ENCODE data around the gene DAP. TPM values are rescaled to one million over a fixed set of nuclear protein-coding genes. Genes with fewer than 3 reads are reported as not detected.

The DAP gene
- polyA plus RNA-seq, 1 experiment, result 117 TPM

- ChIA-PET CTCF (interaction anchor here (1.3 kb wide), 1 partner anchor 59 kb away, joined by 4 read pairs; no protein-coding TSS in a partner anchor), POLR2A (no interaction called here)
Observed at GRCh38 chr5:10797261-10797660, 36.2 kb upstream of the DAP start.

GRCh38 chr5:10793785-10794184, 32.8 kb upstream of the DAP start:
- CTCF ChIA-PET, result no interaction called here
- no peak overlapping the region for H3K4me3 ChIP-seq (ENCODE audit: low read depth, low read length)
- peak; percentile 32; the same call in 1 of the 2 replicates for TF ChIP-seq CTCF (IDR thresholded peaks at IDR 0.05; ENCODE audit: low read depth, low read length)
- no peak overlapping the region for H3K27ac ChIP-seq (ENCODE audit: low read depth, low read length)
- H3K27me3 ChIP-seq (ENCODE audit: control insufficient read depth, insufficient read depth, low read length), result no peaks in the 10 kb centered on the region
- no peak for DNase-seq (ENCODE audit: low read depth, low spot score)
- POLR2A ChIA-PET, result no interaction called here
- no peaks in the 10 kb centered on the region for H3K9me3 ChIP-seq (ENCODE audit: control insufficient read depth, insufficient read depth, low read length)

More at GRCh38 chr5:10797261-10797660, 36.2 kb upstream of the DAP start:
- no peak for DNase-seq (ENCODE audit: low read depth, low spot score)
- no peaks in the 10 kb centered on the region for H3K27me3 ChIP-seq (ENCODE audit: control insufficient read depth, insufficient read depth, low read length)
- H3K27ac ChIP-seq (ENCODE audit: low read depth, low read length), result no peak overlapping the region
- H3K4me3 ChIP-seq (ENCODE audit: low read depth, low read length), result no peak overlapping the region
- no peaks in the 10 kb centered on the region for H3K9me3 ChIP-seq (ENCODE audit: control insufficient read depth, insufficient read depth, low read length)
- TF ChIP-seq CTCF (IDR thresholded peaks at IDR 0.05; ENCODE audit: low read depth, low read length), result no peak

- no peaks in the 10 kb centered on the region for H3K27me3 ChIP-seq (ENCODE audit: control insufficient read depth, insufficient read depth, low read length)
- H3K27ac ChIP-seq (ENCODE audit: low read depth, low read length), result no peak overlapping the region
- DNase-seq (ENCODE audit: low read depth, low spot score), result no peak
- ChIA-PET CTCF (no interaction called here), POLR2A (no interaction called here)
- no peak overlapping the region for H3K4me3 ChIP-seq (ENCODE audit: low read depth, low read length)
- H3K9me3 ChIP-seq (ENCODE audit: control insufficient read depth, insufficient read depth, low read length), result no peaks in the 10 kb centered on the region
- TF ChIP-seq CTCF (IDR thresholded peaks at IDR 0.05; ENCODE audit: low read depth, low read length), result no peak
Observed at GRCh38 chr5:10792336-10792735, 31.3 kb upstream of the DAP start.

GRCh38 chr5:10789726-10790125, 28.7 kb upstream of the DAP start:
- Histone ChIP-seq H3K4me3 (ENCODE audit: low read depth, low read length) (no peak overlapping the region), H3K27ac (ENCODE audit: low read depth, low read length) (peak overlapping the region; percentile 62), H3K27me3 (ENCODE audit: control insufficient read depth, insufficient read depth, low read length) (no peaks in the 10 kb centered on the region), H3K9me3 (ENCODE audit: control insufficient read depth, insufficient read depth, low read length) (no peaks in the 10 kb centered on the region)
- TF ChIP-seq CTCF (IDR thresholded peaks at IDR 0.05; ENCODE audit: low read depth, low read length), result no peak
- ChIA-PET POLR2A (no interaction called here), CTCF (no interaction called here)
- no peak for DNase-seq (ENCODE audit: low read depth, low spot score)

- H3K27ac ChIP-seq (ENCODE audit: low read depth, low read length), result peak overlapping the region; percentile 67
- DNase-seq (ENCODE audit: low read depth, low spot score), result peak; percentile 84
- no peak for TF ChIP-seq CTCF (IDR thresholded peaks at IDR 0.05; ENCODE audit: low read depth, low read length)
- ChIA-PET CTCF (interaction anchor here (1.2 kb wide), 1 partner anchor 68 kb away, joined by 5 read pairs; no protein-coding TSS in a partner anchor), POLR2A (no interaction called here)
- no peak overlapping the region for H3K4me3 ChIP-seq (ENCODE audit: low read depth, low read length)
- no peaks in the 10 kb centered on the region for H3K9me3 ChIP-seq (ENCODE audit: control insufficient read depth, insufficient read depth, low read length)
- H3K27me3 ChIP-seq (ENCODE audit: control insufficient read depth, insufficient read depth, low read length), result no peaks in the 10 kb centered on the region
Observed at GRCh38 chr5:10789021-10789420, 28.0 kb upstream of the DAP start.

Measured in AG04450 (cell line).